H1 (cell line): ENCODE measurements around the gene BRD4. TPM values are rescaled to one million over a fixed set of nuclear protein-coding genes. Genes with fewer than 3 reads are reported as not detected.

ENCODE experiments used
- CTCF ChIA-PET: fragments of 300-600 bp; sonication (Branson Sonifier 250); formaldehyde crosslinking; loops from one replicate; lab custom pipeline; 2021; ENCODE audit not compliant: partially characterized antibody; lab: Charles Lee
- POLR2A ChIA-PET: fragments of 300-600 bp; sonication (Branson Sonifier 250); formaldehyde crosslinking; loops from one replicate; lab custom pipeline; 2021; ENCODE audit warnings: inconsistent platforms; ENCODE audit not compliant: partially characterized antibody; lab: Charles Lee
- DNase-seq, 2 experiments: peaks; one replicate each; pipeline versions ENCODE4 v3.0.0 to v3.0.0-alpha.2; 2010 to 2022; ENCODE audit warnings: low spot score in 2 of 2, low read depth in 1 of 2, mixed read lengths in 1 of 2
- FAIRE-seq: peaks from 2 replicates; lab custom pipeline; 2011; peaks lifted over from hg19 to GRCh38; lab: Jason Lieb, UNC
- H2AFZ ChIP-seq: 2 replicates; pipeline ENCODE4 v1.8.1; 2012; ENCODE audit warnings: low read length, inconsistent platforms
- H2AK5ac ChIP-seq: 2 replicates; pipeline ENCODE4 v1.6.1; 2013; ENCODE audit warnings: low read depth, low read length
- H2BK120ac ChIP-seq: replicated peaks from 2 replicates; pipeline ENCODE3; 2013; ENCODE audit warnings: low read depth, low read length, inconsistent platforms
- H2BK12ac ChIP-seq: 2 replicates; pipeline ENCODE4 v1.6.1; 2013; ENCODE audit warnings: low read depth, low read length
- H2BK15ac ChIP-seq: 2 replicates; pipeline ENCODE4 v1.6.1; 2013; ENCODE audit warnings: low read length
- H2BK20ac ChIP-seq: 2 replicates; pipeline ENCODE4 v1.6.1; 2013; ENCODE audit warnings: low read length
- H2BK5ac ChIP-seq: 2 replicates; pipeline ENCODE4 v1.6.1; 2013; ENCODE audit warnings: low read depth, low read length
- H3K14ac ChIP-seq: 2 replicates; pipeline ENCODE4 v1.6.1; 2013; ENCODE audit warnings: inconsistent platforms; ENCODE audit not compliant: insufficient read length
- H3K18ac ChIP-seq: 2 replicates; pipeline ENCODE4 v1.6.1; 2013; ENCODE audit warnings: low read length; ENCODE audit errors: extremely low read depth
- H3K23ac ChIP-seq: 2 replicates; pipeline ENCODE4 v1.6.1; 2013; ENCODE audit warnings: inconsistent platforms; ENCODE audit not compliant: insufficient read length
- H3K23me2 ChIP-seq: 2 replicates; pipeline ENCODE4 v1.6.1; 2013; ENCODE audit warnings: low read depth, low read length
- H3K27ac ChIP-seq: 2 replicates; pipeline ENCODE4 v1.6.1; 2011; ENCODE audit warnings: low read depth, low read length, inconsistent platforms
- H3K27me3 ChIP-seq, 4 experiments: replicated peaks in 1 of 4; 1 replicate in 1 of 4; 2 replicates in 3 of 4; pipeline versions ENCODE4 v1.6.1 to v1.8.1; 2011 to 2013; ENCODE audit warnings: low read length in 3 of 4, mild to moderate bottlenecking in 3 of 4, inconsistent platforms in 2 of 4, mixed read lengths in 2 of 4, moderate library complexity in 1 of 4; ENCODE audit not compliant: control insufficient read depth in 3 of 4, insufficient read depth in 3 of 4; ENCODE audit errors: extremely low read depth in 1 of 4
- H3K36me3 ChIP-seq, 4 experiments: 2 replicates each; pipeline versions ENCODE4 v1.6.1 to v1.8.1; 2011 to 2013; ENCODE audit warnings: mild to moderate bottlenecking in 4 of 4, low read length in 3 of 4, moderate library complexity in 2 of 4, control low read depth in 1 of 4, inconsistent platforms in 1 of 4; ENCODE audit not compliant: insufficient read depth in 4 of 4, control insufficient read depth in 2 of 4
- H3K4ac ChIP-seq: replicated peaks from 2 replicates; pipeline ENCODE3; 2013; ENCODE audit warnings: low read length, low read depth, mixed read lengths, inconsistent platforms; ENCODE audit not compliant: insufficient read length
- H3K4me1 ChIP-seq, 4 experiments: replicated peaks in 1 of 4; 1 replicate in 1 of 4; 2 replicates in 3 of 4; pipeline versions ENCODE4 v1.6.1 to v1.8.1; 2011 to 2013; ENCODE audit warnings: low read length in 3 of 4, inconsistent platforms in 2 of 4, mixed read lengths in 1 of 4; ENCODE audit not compliant: insufficient read depth in 4 of 4, control insufficient read depth in 3 of 4
- H3K4me2 ChIP-seq, 2 experiments: 2 replicates each; pipeline versions ENCODE4 v1.6.1 to v1.8.1; 2011 to 2013; ENCODE audit warnings: low read depth in 2 of 2, low read length in 2 of 2, control low read depth in 1 of 2, inconsistent platforms in 1 of 2, mild to moderate bottlenecking in 1 of 2; ENCODE audit not compliant: insufficient read depth in 1 of 2
- H3K4me3 ChIP-seq, 4 experiments: fragments of 200-600, 300-600 bp in 1 of 4; sonication (generic), shearing (Covaris generic), sonication (Bioruptor Twin) in 1 of 4; 2 replicates each; pipeline versions ENCODE4 v1.5.1 to v1.8.1; 2011 to 2016; ENCODE audit warnings: low read length in 4 of 4, low read depth in 3 of 4, control low read depth in 2 of 4, inconsistent platforms in 2 of 4, mild to moderate bottlenecking in 2 of 4, mixed read lengths in 1 of 4, moderate library complexity in 1 of 4; ENCODE audit not compliant: insufficient read depth in 2 of 4; ENCODE audit errors: extremely low read depth in 1 of 4
- H3K56ac ChIP-seq: replicated peaks from 2 replicates; pipeline ENCODE3; 2013; ENCODE audit warnings: low read depth, mild to moderate bottlenecking, mixed read lengths, low read length, inconsistent platforms; ENCODE audit not compliant: insufficient read length
- H3K79me1 ChIP-seq: 2 replicates; pipeline ENCODE4 v1.6.1; 2013; ENCODE audit warnings: low read depth, low read length, control low read depth
- H3K79me2 ChIP-seq, 2 experiments: 2 replicates each; pipeline versions ENCODE4 v1.6.1 to v1.8.1; 2012 to 2013; ENCODE audit warnings: low read length in 2 of 2, mild to moderate bottlenecking in 2 of 2, inconsistent platforms in 1 of 2; ENCODE audit not compliant: insufficient read depth in 2 of 2, control insufficient read depth in 1 of 2
- H3K9ac ChIP-seq, 4 experiments: replicated peaks in 1 of 4; 1 replicate in 1 of 4; 2 replicates in 3 of 4; pipeline versions ENCODE4 v1.6.1 to v1.8.1; 2011 to 2013; ENCODE audit warnings: low read depth in 3 of 4, low read length in 3 of 4, control low read depth in 2 of 4, mild to moderate bottlenecking in 2 of 4, moderate library complexity in 2 of 4, inconsistent platforms in 1 of 4; ENCODE audit errors: extremely low read depth in 1 of 4
- H3K9me3 ChIP-seq, 2 experiments: 2 replicates each; pipeline versions ENCODE4 v1.6.1 to v1.8.1; 2012 to 2013; ENCODE audit warnings: mild to moderate bottlenecking in 2 of 2, moderate library complexity in 2 of 2, control low read depth in 1 of 2, inconsistent platforms in 1 of 2, low read depth in 1 of 2, low read length in 1 of 2, mixed read lengths in 1 of 2; ENCODE audit not compliant: insufficient read depth in 2 of 2
- H4K20me1 ChIP-seq, 2 experiments: replicated peaks in 1 of 2; 2 replicates each; pipeline versions ENCODE3 to v1.8.1; 2011 to 2013; ENCODE audit warnings: inconsistent platforms in 2 of 2, low read length in 2 of 2, mild to moderate bottlenecking in 1 of 2; ENCODE audit not compliant: insufficient read depth in 2 of 2, control insufficient read depth in 1 of 2
- H4K5ac ChIP-seq: 2 replicates; pipeline ENCODE4 v1.6.1; 2013; ENCODE audit warnings: low read length, low read depth, mixed read lengths, inconsistent platforms; ENCODE audit not compliant: insufficient read length
- H4K8ac ChIP-seq: 2 replicates; pipeline ENCODE4 v1.8.0; 2013; ENCODE audit warnings: mild to moderate bottlenecking, moderate library complexity, low read length, inconsistent platforms; ENCODE audit not compliant: insufficient read depth; ENCODE audit errors: extremely low read depth
- H4K91ac ChIP-seq: replicated peaks from 2 replicates; pipeline ENCODE3; 2013; ENCODE audit warnings: low read length, mixed read lengths, inconsistent platforms; ENCODE audit not compliant: insufficient read length
- BRCA1 ChIP-seq: IDR thresholded peaks from 2 replicates; pipeline ENCODE4 v1.6.1; 2012; ENCODE audit warnings: low read depth, low read length, improper control_type of control experiment
- CBX8 ChIP-seq: fragments of 300-800, 300-1000 bp; sonication (generic); IDR thresholded peaks from 2 replicates; pipeline ENCODE4 v1.7.1; 2016; ENCODE audit warnings: low read depth, low read length, borderline replicate concordance
- CEBPB ChIP-seq: IDR thresholded peaks from 2 replicates; pipeline ENCODE4 v1.6.1; 2012; ENCODE audit warnings: low read depth, low read length
- EGR1 ChIP-seq: IDR thresholded peaks from 2 replicates; pipeline ENCODE4 v1.6.1; 2011; ENCODE audit warnings: low read depth, low read length, borderline replicate concordance
- KDM5A ChIP-seq: fragments of 200-600 bp; IDR thresholded peaks from 2 replicates; pipeline ENCODE4 v1.7.1; 2012; ENCODE audit warnings: mild to moderate bottlenecking, low read length, inconsistent platforms, mixed read lengths
- MAFK ChIP-seq: IDR thresholded peaks from 2 replicates; pipeline ENCODE4 v1.6.1; 2012; ENCODE audit warnings: low read depth, mild to moderate bottlenecking, improper control_type of control experiment, low read length
- RAD21 ChIP-seq, 2 experiments: IDR thresholded peaks in 1 of 2; conservative IDR thresholded peaks in 1 of 2; 2 replicates each; pipeline ENCODE4 v1.6.1; 2011; ENCODE audit warnings: low read depth in 2 of 2, low read length in 2 of 2, improper control_type of control experiment in 1 of 2, inconsistent platforms in 1 of 2, mild to moderate bottlenecking in 1 of 2, moderate library complexity in 1 of 2
- RFX5 ChIP-seq: IDR thresholded peaks from 2 replicates; pipeline ENCODE4 v1.6.1; 2011; ENCODE audit warnings: low read depth, low read length, improper control_type of control experiment, borderline replicate concordance
- TAF7 ChIP-seq: optimal IDR thresholded peaks from 2 replicates; pipeline ENCODE3; 2011; ENCODE audit warnings: low read depth, mild to moderate bottlenecking, inconsistent platforms, low read length, moderate library complexity, borderline replicate concordance
- TCF12 ChIP-seq: IDR thresholded peaks from 2 replicates; pipeline ENCODE4 v1.6.1; 2011; ENCODE audit warnings: low read depth, mild to moderate bottlenecking, low read length
- YY1 ChIP-seq: IDR thresholded peaks from 2 replicates; pipeline ENCODE4 v1.6.1; 2011; ENCODE audit warnings: low read depth, mild to moderate bottlenecking, low read length
- WGBS, 2 experiments: shearing (Covaris generic) in 1 of 2; methylation state at CpG; one replicate each; pipeline versions ENCODE4 v1.1.6 to v1.1.7; 2013 to 2015; ENCODE audit warnings: low lambda C conversion rate in 2 of 2, mixed read lengths in 2 of 2, inconsistent platforms in 1 of 2, low coverage in 1 of 2, missing lambda C conversion rate in 1 of 2; ENCODE audit not compliant: insufficient replicate concordance in 2 of 2, insufficient coverage in 1 of 2, insufficient read length in 1 of 2; ENCODE audit errors: extremely low coverage in 1 of 2, missing lambda C conversion rate in 1 of 2; 5-methylcytosine and 5-hydroxymethylcytosine counted together
- polyA plus RNA-seq, 7 experiments: library from polyadenylated mRNA; depleted of rRNA in 3 of 7; stranded (reverse) in 5 of 7; unstranded in 2 of 7; fragments of >200 nt in 5 of 7; fragments of 200-250 nt in 2 of 7; gene quantifications; 1 replicate in 5 of 7; 2 replicates in 1 of 7; 4 replicates in 1 of 7; pipeline versions ENCODE4 v1.2.1 to v1.2.3, GENCODE V29; 2011 to 2013; ENCODE audit warnings: missing spikeins in 2 of 7, mixed read lengths in 2 of 7
- total RNA-seq: library from RNA; stranded (reverse); fragmentation: NEBNext Ultra II Directional; extraction: Animal tissue kit (Norgen Biotek cat#: 25700); gene quantifications from 2 replicates; pipeline ENCODE4 v1.2.1, GENCODE V29; 2021
- TF ChIP-seq, protein P1 (sequence below), 3 experiments: IDR thresholded peaks; 1 replicate in 2 of 3; 2 replicates in 1 of 3; pipeline versions ENCODE4 v1.5.1 to v1.6.1; 2011; ENCODE audit warnings: low read length in 3 of 3, mild to moderate bottlenecking in 3 of 3, inconsistent platforms in 2 of 3, low read depth in 1 of 3, moderate library complexity in 1 of 3; ENCODE audit not compliant: insufficient read depth in 1 of 3; ENCODE audit errors: control extremely low read depth in 1 of 3

BRD4 gene
- total and polyA plus RNA-seq, 2 of the 8 experiments (the other 6 are each of a cell fraction or from before 2014, with no cell fraction given), result 14.1 to 146 TPM

GRCh38 chr19:15372891-15373301, 40.6 kb upstream of the BRD4 start:
- no peak overlapping the region for H2BK20ac ChIP-seq
- no peak overlapping the region for H3K4ac ChIP-seq
- no peak overlapping the region for H4K8ac ChIP-seq
- ChIA-PET CTCF (interaction anchor here (1.6 kb wide), 1 partner anchor 121 kb away, joined by 4 read pairs; no protein-coding TSS in a partner anchor), POLR2A (interaction anchor here (1.1 kb wide), 1 partner anchor 14 kb away, joined by 4 read pairs; no protein-coding TSS in a partner anchor)
- no peak overlapping the region for H2BK12ac ChIP-seq
- H2BK15ac ChIP-seq, result no peak overlapping the region
- no peaks in the 10 kb centered on the region for H3K9me3 ChIP-seq
- H2BK120ac ChIP-seq, result no peak overlapping the region
- no peak overlapping the region for H3K4me3 ChIP-seq
- 96% methylated on average over 29 of the region's 30 CpGs; no CpG with 5 or more reads in 1 of the 2 experiments for WGBS, 2 experiments
- H3K23ac ChIP-seq, result no peak overlapping the region
- no peak overlapping the region for H4K91ac ChIP-seq
- peaks cover 27 to 57% of the 10 kb centered on the region in 2 experiments for H3K79me2 ChIP-seq
- H2AFZ ChIP-seq, result no peak overlapping the region
- H3K4me1 ChIP-seq, result peaks cover 0 to 3% (median 3%) of the 10 kb centered on the region in 4 experiments; a peak in 6 of 7 replicates
- no peak overlapping the region for H3K18ac ChIP-seq
- no peak overlapping the region for H4K5ac ChIP-seq
- H3K14ac ChIP-seq, result no peak overlapping the region
- H3K4me2 ChIP-seq, result no peak overlapping the region
- no peak overlapping the region for H3K9ac ChIP-seq
- H3K27me3 ChIP-seq, result no peaks in the 10 kb centered on the region
- H3K23me2 ChIP-seq, result peaks cover 3% of the 10 kb centered on the region
- no peak overlapping the region for H3K56ac ChIP-seq
- H2BK5ac ChIP-seq, result no peak overlapping the region
- DNase-seq (no peak), FAIRE-seq (no peak)
- peaks cover 24% of the 10 kb centered on the region for H3K79me1 ChIP-seq
- H3K27ac ChIP-seq, result no peak overlapping the region
- peaks cover 17 to 56% (median 38%) of the 10 kb centered on the region in 4 experiments for H3K36me3 ChIP-seq
- H4K20me1 ChIP-seq, result peaks cover 9 to 36% of the 10 kb centered on the region in 2 experiments
- H2AK5ac ChIP-seq, result no peak overlapping the region
- TF ChIP-seq RFX5 (no peak), YY1 (no peak), RAD21 (IDR thresholded peaks at IDR 0.05 in 1 of 2, conservative IDR thresholded peaks at IDR 0.05 in 1 of 2; ENCODE audit: low read depth in 2 of 2, low read length in 2 of 2) (no peak), MAFK (no peak), KDM5A (no peak), TCF12 (no peak), BRCA1 (no peak), CBX8 (no peak), TAF7 (no peak), CEBPB (no peak), EGR1 (no peak)
- TF ChIP-seq, protein P1, sequence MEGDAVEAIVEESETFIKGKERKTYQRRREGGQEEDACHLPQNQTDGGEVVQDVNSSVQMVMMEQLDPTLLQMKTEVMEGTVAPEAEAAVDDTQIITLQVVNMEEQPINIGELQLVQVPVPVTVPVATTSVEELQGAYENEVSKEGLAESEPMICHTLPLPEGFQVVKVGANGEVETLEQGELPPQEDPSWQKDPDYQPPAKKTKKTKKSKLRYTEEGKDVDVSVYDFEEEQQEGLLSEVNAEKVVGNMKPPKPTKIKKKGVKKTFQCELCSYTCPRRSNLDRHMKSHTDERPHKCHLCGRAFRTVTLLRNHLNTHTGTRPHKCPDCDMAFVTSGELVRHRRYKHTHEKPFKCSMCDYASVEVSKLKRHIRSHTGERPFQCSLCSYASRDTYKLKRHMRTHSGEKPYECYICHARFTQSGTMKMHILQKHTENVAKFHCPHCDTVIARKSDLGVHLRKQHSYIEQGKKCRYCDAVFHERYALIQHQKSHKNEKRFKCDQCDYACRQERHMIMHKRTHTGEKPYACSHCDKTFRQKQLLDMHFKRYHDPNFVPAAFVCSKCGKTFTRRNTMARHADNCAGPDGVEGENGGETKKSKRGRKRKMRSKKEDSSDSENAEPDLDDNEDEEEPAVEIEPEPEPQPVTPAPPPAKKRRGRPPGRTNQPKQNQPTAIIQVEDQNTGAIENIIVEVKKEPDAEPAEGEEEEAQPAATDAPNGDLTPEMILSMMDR (IDR thresholded peaks at IDR 0.05; ENCODE audit: control extremely low read depth in 1 of 3, insufficient read depth in 1 of 3, low read depth in 1 of 3, low read length in 3 of 3), result no peak
